ENCODE data around the gene PPP2R2C.

PPP2R2C gene

GRCh38 chr4:6359536-6360308 lies 112.7 kb downstream of the PPP2R2C start:
- FAIRE-seq: no peak

- FAIRE-seq: no peak
Observed at GRCh38 chr4:6357476-6357875, 114.9 kb downstream of the PPP2R2C start.

- FAIRE-seq: no peak
Observed at GRCh38 chr4:6356076-6356560, 116.3 kb downstream of the PPP2R2C start.

GRCh38 chr4:6355052-6355451 lies 117.4 kb downstream of the PPP2R2C start:
- no peak for FAIRE-seq

- FAIRE-seq: no peak
Observed at GRCh38 chr4:6354626-6355025, 117.8 kb downstream of the PPP2R2C start.

GRCh38 chr4:6354119-6354518 lies 118.3 kb downstream of the PPP2R2C start:
- FAIRE-seq: no peak

- no peak for FAIRE-seq
Observed at GRCh38 chr4:6352031-6352692, 120.3 kb downstream of the PPP2R2C start.

GRCh38 chr4:6351246-6352000 lies 121.0 kb downstream of the PPP2R2C start:
- no peak for FAIRE-seq

GRCh38 chr4:6350646-6351045 lies 121.8 kb downstream of the PPP2R2C start:
- no peak for FAIRE-seq

GRCh38 chr4:6349896-6350603 lies 122.4 kb downstream of the PPP2R2C start:
- no peak for FAIRE-seq

- no peak for FAIRE-seq
Observed at GRCh38 chr4:6348408-6348807, 124.0 kb downstream of the PPP2R2C start.

- FAIRE-seq: no peak
Observed at GRCh38 chr4:6347511-6348045, 124.8 kb downstream of the PPP2R2C start.

GRCh38 chr4:6346373-6347110 lies 125.9 kb downstream of the PPP2R2C start:
- FAIRE-seq: no peak

GRCh38 chr4:6345866-6346265 lies 126.5 kb downstream of the PPP2R2C start:
- no peak for FAIRE-seq

GRCh38 chr4:6345096-6345830 lies 127.2 kb downstream of the PPP2R2C start:
- no peak for FAIRE-seq

GRCh38 chr4:6343939-6344408 lies 128.4 kb downstream of the PPP2R2C start:
- FAIRE-seq: no peak

- no peak for FAIRE-seq
Observed at GRCh38 chr4:6342530-6343293, 129.7 kb downstream of the PPP2R2C start.

GRCh38 chr4:6341696-6342095 lies 130.7 kb downstream of the PPP2R2C start:
- FAIRE-seq: no peak

- no peak for FAIRE-seq
Observed at GRCh38 chr4:6340446-6341015, 131.9 kb downstream of the PPP2R2C start.

Measured in A204.1 (cell line).